22Rv1 (cell line): Measurements from ENCODE around the gene ECE1.

Source experiments
- ZFX ChIP-seq: fragments of 450-650 bp; IDR thresholded peaks from 2 replicates; pipeline ENCODE4 v1.6.1; 2017; ENCODE audit warnings: antibody characterized with exemption, borderline replicate concordance
- TF ChIP-seq, protein P1 (sequence below): fragments of 450-650 bp; IDR thresholded peaks from 2 replicates; pipeline ENCODE4 v1.5.1; 2017; ENCODE audit warnings: mild to moderate bottlenecking

DNA sequence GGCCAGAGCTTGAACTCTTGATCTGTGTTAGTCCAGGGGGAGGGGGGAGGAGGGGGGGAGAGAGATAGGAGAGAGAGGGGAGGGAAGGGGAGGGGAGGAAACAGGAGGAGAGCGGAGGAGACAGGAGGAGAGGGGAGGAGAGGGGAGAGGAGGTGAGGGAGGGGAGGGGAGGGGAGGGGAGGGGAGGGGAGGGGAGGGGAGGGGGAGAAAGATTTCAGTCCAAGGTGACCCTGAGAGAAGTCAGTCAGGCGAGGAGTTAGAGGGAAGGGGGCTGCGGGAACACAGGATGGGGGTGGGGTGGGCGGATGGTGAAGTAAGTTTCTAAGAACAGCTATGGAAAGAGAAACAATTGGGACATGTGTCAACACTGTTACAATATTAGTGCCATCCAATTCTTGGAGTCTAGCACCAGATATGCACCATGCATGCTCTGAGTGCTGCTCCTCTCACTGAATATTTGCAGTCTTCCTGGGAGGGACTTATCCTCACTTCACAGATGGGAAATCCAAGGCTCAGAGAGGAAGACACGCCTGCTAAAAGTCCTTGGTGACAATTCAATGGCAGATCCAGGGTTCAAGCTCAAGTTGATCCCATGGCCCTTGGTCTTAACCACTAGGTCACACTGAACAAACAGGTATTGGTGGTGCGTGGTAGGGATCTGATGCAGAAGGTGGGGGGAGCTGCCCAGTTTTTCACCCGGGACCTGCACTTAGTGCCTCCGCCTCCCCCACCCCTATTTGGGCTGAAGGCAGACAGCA lies 42.5 kb upstream of the ECE1 start:
- TF ChIP-seq, protein P1, sequence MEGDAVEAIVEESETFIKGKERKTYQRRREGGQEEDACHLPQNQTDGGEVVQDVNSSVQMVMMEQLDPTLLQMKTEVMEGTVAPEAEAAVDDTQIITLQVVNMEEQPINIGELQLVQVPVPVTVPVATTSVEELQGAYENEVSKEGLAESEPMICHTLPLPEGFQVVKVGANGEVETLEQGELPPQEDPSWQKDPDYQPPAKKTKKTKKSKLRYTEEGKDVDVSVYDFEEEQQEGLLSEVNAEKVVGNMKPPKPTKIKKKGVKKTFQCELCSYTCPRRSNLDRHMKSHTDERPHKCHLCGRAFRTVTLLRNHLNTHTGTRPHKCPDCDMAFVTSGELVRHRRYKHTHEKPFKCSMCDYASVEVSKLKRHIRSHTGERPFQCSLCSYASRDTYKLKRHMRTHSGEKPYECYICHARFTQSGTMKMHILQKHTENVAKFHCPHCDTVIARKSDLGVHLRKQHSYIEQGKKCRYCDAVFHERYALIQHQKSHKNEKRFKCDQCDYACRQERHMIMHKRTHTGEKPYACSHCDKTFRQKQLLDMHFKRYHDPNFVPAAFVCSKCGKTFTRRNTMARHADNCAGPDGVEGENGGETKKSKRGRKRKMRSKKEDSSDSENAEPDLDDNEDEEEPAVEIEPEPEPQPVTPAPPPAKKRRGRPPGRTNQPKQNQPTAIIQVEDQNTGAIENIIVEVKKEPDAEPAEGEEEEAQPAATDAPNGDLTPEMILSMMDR = no peak
- no peak for TF ChIP-seq ZFX
